ENCODE measurements around the gene DNAH7. TPM values are rescaled to one million over a fixed set of nuclear protein-coding genes. Genes with fewer than 3 reads are reported as not detected.

Gene DNAH7
- total and polyA plus RNA-seq, 2 donors (not counting 1 experiment from before 2014, with no cell fraction given), result 0.01 to 0.05 TPM

DNA sequence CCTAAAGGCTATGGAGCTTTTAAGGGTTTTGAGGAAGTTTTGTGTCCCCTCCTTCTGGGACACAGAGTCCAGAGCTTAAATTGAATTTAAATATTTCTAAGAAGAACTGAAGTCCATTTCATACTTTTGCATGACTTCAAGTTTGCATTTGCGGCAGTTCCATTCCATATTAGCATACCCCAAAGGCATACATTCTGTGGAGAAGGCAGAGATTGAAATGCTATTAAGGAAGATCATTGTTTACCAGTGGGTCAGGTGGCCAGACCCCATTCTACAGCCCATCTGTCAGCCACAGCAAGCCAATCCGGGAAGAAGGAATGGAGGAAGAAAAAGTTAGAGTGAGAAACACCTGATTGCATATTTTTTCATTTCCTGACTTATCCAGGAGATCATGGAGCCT lies 75.0 kb downstream of the DNAH7 start:
- ChIA-PET CTCF (no interaction called here), POLR2A (no interaction called here)
- no peak overlapping the region for H3K4me3 Mint-ChIP-seq
- H2AFZ ChIP-seq (ENCODE audit: insufficient read depth, low read depth, low read length, poor library complexity, severe bottlenecking), result no peak overlapping the region
- H3K9ac ChIP-seq (ENCODE audit: low read length), result no peak overlapping the region
- no peaks in the 10 kb centered on the region for H4K20me1 ChIP-seq (ENCODE audit: control insufficient read depth, insufficient read depth, low read length, poor library complexity, severe bottlenecking)
- no peak overlapping the region for H3K27ac Mint-ChIP-seq
- no peaks in the 10 kb centered on the region for H3K27me3 ChIP-seq (replicated peaks in 1 of 4; ENCODE audit: control extremely low read depth in 1 of 4, control insufficient read depth in 3 of 4, insufficient read depth in 4 of 4, low read length in 3 of 4)
- no CpG with 5 or more reads among the region's 2 CpGs for WGBS (ENCODE audit: insufficient coverage)
- TF ChIP-seq EZH2 (IDR thresholded peaks at IDR 0.05; ENCODE audit: borderline replicate concordance, insufficient read depth, low read depth, low read length, poor library complexity, severe bottlenecking), result no peak
- TF ChIP-seq, protein P1, sequence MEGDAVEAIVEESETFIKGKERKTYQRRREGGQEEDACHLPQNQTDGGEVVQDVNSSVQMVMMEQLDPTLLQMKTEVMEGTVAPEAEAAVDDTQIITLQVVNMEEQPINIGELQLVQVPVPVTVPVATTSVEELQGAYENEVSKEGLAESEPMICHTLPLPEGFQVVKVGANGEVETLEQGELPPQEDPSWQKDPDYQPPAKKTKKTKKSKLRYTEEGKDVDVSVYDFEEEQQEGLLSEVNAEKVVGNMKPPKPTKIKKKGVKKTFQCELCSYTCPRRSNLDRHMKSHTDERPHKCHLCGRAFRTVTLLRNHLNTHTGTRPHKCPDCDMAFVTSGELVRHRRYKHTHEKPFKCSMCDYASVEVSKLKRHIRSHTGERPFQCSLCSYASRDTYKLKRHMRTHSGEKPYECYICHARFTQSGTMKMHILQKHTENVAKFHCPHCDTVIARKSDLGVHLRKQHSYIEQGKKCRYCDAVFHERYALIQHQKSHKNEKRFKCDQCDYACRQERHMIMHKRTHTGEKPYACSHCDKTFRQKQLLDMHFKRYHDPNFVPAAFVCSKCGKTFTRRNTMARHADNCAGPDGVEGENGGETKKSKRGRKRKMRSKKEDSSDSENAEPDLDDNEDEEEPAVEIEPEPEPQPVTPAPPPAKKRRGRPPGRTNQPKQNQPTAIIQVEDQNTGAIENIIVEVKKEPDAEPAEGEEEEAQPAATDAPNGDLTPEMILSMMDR (IDR thresholded peaks at IDR 0.05), result no peak
- no peaks in the 10 kb centered on the region for H3K4me1 ChIP-seq (ENCODE audit: control insufficient read depth in 2 of 2, insufficient read depth in 2 of 2, low read length in 2 of 2)
- no peaks in the 10 kb centered on the region for H3K36me3 ChIP-seq (replicated peaks in 1 of 2; ENCODE audit: control extremely low read depth in 1 of 2, control insufficient read depth in 1 of 2, extremely low read depth in 1 of 2, insufficient read depth in 2 of 2, low read length in 1 of 2)
- no peaks in the 10 kb centered on the region for H3K4me1 Mint-ChIP-seq
- no peaks in the 10 kb centered on the region for H3K9me3 Mint-ChIP-seq (ENCODE audit: insufficient read depth)
- ATAC-seq (ENCODE audit: low read depth) (no peak), DNase-seq (no peak)
- no peaks in the 10 kb centered on the region for H3K79me2 ChIP-seq (ENCODE audit: control insufficient read depth, insufficient read depth, low read length)
- peaks cover 2% of the 10 kb centered on the region for H3K27me3 Mint-ChIP-seq
- no peaks in the 10 kb centered on the region for H3K9me3 ChIP-seq (ENCODE audit: control extremely low read depth in 1 of 3, control insufficient read depth in 2 of 3, insufficient read depth in 1 of 3, low read length in 2 of 3)
- H3K27ac ChIP-seq (ENCODE audit: low read length in 2 of 2), result no peak overlapping the region
- intact Hi-C loops (cut with micrococcal nuclease), result no loop called here
- no peak overlapping the region for H3K4me3 ChIP-seq (ENCODE audit: control extremely low read depth in 1 of 5, extremely low read depth in 1 of 5, insufficient read depth in 1 of 5, low read depth in 2 of 5, low read length in 4 of 5)
- no peak overlapping the region for H3K4me2 ChIP-seq (replicated peaks; ENCODE audit: low read depth, low read length, poor library complexity, severe bottlenecking)

DNA sequence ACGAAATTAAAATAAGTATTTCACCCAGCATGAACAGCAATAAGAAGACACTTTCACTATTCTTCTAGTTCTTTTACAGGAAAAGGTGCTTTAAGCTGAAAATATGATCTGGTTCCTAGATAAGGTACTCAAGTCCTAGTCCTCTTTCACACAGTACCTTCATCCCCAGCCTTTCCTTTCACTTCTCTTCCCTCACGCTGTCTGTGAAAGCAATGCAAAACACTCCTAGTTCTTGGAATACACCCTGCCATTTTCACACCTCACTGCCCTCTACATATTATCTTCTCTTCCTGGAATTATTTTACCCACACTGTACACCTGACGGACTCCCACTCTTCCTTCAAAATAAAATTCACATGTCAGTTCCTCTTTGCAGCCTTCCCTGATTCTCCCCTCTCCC lies 82.9 kb downstream of the DNAH7 start:
- Histone ChIP-seq H3K4me1 (ENCODE audit: control insufficient read depth in 2 of 2, insufficient read depth in 2 of 2, low read length in 2 of 2) (no peaks in the 10 kb centered on the region), H3K9ac (ENCODE audit: low read length) (no peak overlapping the region), H3K27ac (ENCODE audit: low read length in 2 of 2) (no peak overlapping the region), H2AFZ (ENCODE audit: insufficient read depth, low read depth, low read length, poor library complexity, severe bottlenecking) (no peak overlapping the region), H3K27me3 (replicated peaks in 1 of 4; ENCODE audit: control extremely low read depth in 1 of 4, control insufficient read depth in 3 of 4, insufficient read depth in 4 of 4, low read length in 3 of 4) (no peaks in the 10 kb centered on the region), H3K36me3 (replicated peaks in 1 of 2; ENCODE audit: control extremely low read depth in 1 of 2, control insufficient read depth in 1 of 2, extremely low read depth in 1 of 2, insufficient read depth in 2 of 2, low read length in 1 of 2) (no peaks in the 10 kb centered on the region), H3K4me2 (replicated peaks; ENCODE audit: low read depth, low read length, poor library complexity, severe bottlenecking) (no peak overlapping the region), H3K79me2 (ENCODE audit: control insufficient read depth, insufficient read depth, low read length) (no peaks in the 10 kb centered on the region), H4K20me1 (ENCODE audit: control insufficient read depth, insufficient read depth, low read length, poor library complexity, severe bottlenecking) (no peaks in the 10 kb centered on the region), H3K9me3 (ENCODE audit: control extremely low read depth in 1 of 3, control insufficient read depth in 2 of 3, insufficient read depth in 1 of 3, low read length in 2 of 3) (no peaks in the 10 kb centered on the region), H3K4me3 (ENCODE audit: control extremely low read depth in 1 of 5, extremely low read depth in 1 of 5, insufficient read depth in 1 of 5, low read depth in 2 of 5, low read length in 4 of 5) (no peak overlapping the region)
- no peak overlapping the region for H3K4me3 Mint-ChIP-seq
- ATAC-seq (ENCODE audit: low read depth), result no peak
- CTCF ChIA-PET, result no interaction called here
- H3K27me3 Mint-ChIP-seq, result no peaks in the 10 kb centered on the region
- WGBS (ENCODE audit: insufficient coverage), result 48% methylated on average over 2 of the region's 3 CpGs
- H3K27ac Mint-ChIP-seq, result no peak overlapping the region
- POLR2A ChIA-PET, result no interaction called here
- peaks cover 2% of the 10 kb centered on the region for H3K4me1 Mint-ChIP-seq
- no peak for TF ChIP-seq EZH2 (IDR thresholded peaks at IDR 0.05; ENCODE audit: borderline replicate concordance, insufficient read depth, low read depth, low read length, poor library complexity, severe bottlenecking)
- TF ChIP-seq, protein P1 (IDR thresholded peaks at IDR 0.05), result no peak
- no peak for DNase-seq
- H3K9me3 Mint-ChIP-seq (ENCODE audit: insufficient read depth), result no peaks in the 10 kb centered on the region
- intact Hi-C loops (cut with micrococcal nuclease), result no loop called here
